DND-41 (cell line): ENCODE results near the gene DLG2.

Experiments used
- ATAC-seq: fragments of 200-7000 bp; cut with Tn5 transposase; 3 replicates; pipeline ENCODE4 v1.9.1; 2021; ENCODE audit warnings: low read depth; ENCODE audit not compliant: insufficient read depth
- DNase-seq: peaks from one replicate; pipeline ENCODE4 v3.0.0-alpha.2; 2020
- H2AFZ ChIP-seq: 2 replicates; pipeline ENCODE4 v1.6.0; 2012; ENCODE audit warnings: low read depth, low read length
- H3K27ac ChIP-seq: 2 replicates; pipeline ENCODE4 v1.5.1; 2012; ENCODE audit warnings: low read length, inconsistent platforms
- H3K27me3 ChIP-seq: fragments of 200-600 bp; sonication (generic); 2 replicates; pipeline ENCODE4 v1.6.0; 2012; ENCODE audit warnings: low read length, mild to moderate bottlenecking, inconsistent platforms; ENCODE audit not compliant: insufficient read depth, poor library complexity
- H3K36me3 ChIP-seq: 2 replicates; pipeline ENCODE4 v1.5.1; 2012; ENCODE audit warnings: low read length, inconsistent platforms; ENCODE audit not compliant: insufficient read depth
- H3K4me1 ChIP-seq: 2 replicates; pipeline ENCODE4 v1.5.1; 2012; ENCODE audit warnings: mild to moderate bottlenecking, low read length; ENCODE audit not compliant: insufficient read depth
- H3K4me2 ChIP-seq: 2 replicates; pipeline ENCODE4 v1.6.0; 2012; ENCODE audit warnings: mild to moderate bottlenecking, moderate library complexity, low read length, inconsistent platforms; ENCODE audit not compliant: insufficient read depth
- H3K4me3 ChIP-seq, 2 experiments: fragments of 200-600 bp in 1 of 2; shearing (Covaris generic) in 1 of 2; 2 replicates each; pipeline ENCODE4 v1.5.1; 2012 to 2016; ENCODE audit warnings: inconsistent platforms in 2 of 2, low read length in 2 of 2, mild to moderate bottlenecking in 2 of 2, low read depth in 1 of 2, moderate library complexity in 1 of 2
- H3K79me2 ChIP-seq: 2 replicates; pipeline ENCODE4 v1.6.0; 2012; ENCODE audit warnings: low read length, inconsistent platforms; ENCODE audit not compliant: insufficient read depth
- H3K9ac ChIP-seq: 2 replicates; pipeline ENCODE4 v1.6.0; 2012; ENCODE audit warnings: low read depth, mild to moderate bottlenecking, inconsistent platforms, low read length, moderate library complexity
- H3K9me3 ChIP-seq: 2 replicates; pipeline ENCODE4 v1.5.1; 2012; ENCODE audit warnings: low read length, moderate library complexity, mild to moderate bottlenecking, inconsistent platforms; ENCODE audit not compliant: insufficient read depth, severe bottlenecking
- H4K20me1 ChIP-seq: 2 replicates; pipeline ENCODE4 v1.6.0; 2012; ENCODE audit warnings: low read length; ENCODE audit not compliant: insufficient read depth
- CTCF ChIP-seq: IDR thresholded peaks from 2 replicates; pipeline ENCODE4 v1.5.1; 2012; ENCODE audit warnings: borderline replicate concordance, low read length, moderate library complexity, mild to moderate bottlenecking; ENCODE audit not compliant: poor library complexity, severe bottlenecking; ENCODE audit errors: extremely low read depth
- EZH2 ChIP-seq: IDR thresholded peaks from 3 replicates; pipeline ENCODE4 v1.6.1; 2012; ENCODE audit warnings: borderline replicate concordance, low read depth, mild to moderate bottlenecking, moderate library complexity, low read length, inconsistent platforms; ENCODE audit not compliant: severe bottlenecking

Gene DLG2

GRCh38 chr11:84720706-84721402, 906.3 kb downstream of the DLG2 start:
- Histone ChIP-seq H3K4me1 (0 out of 2 replicates have a peak, but pooled peaks cover 3% of the 10 kb centered on the region), H3K36me3 (no peaks in the 10 kb centered on the region), H3K4me3 (no peak overlapping the region), H3K9ac (no peak overlapping the region), H3K27ac (no peak overlapping the region), H3K9me3 (no peaks in the 10 kb centered on the region), H4K20me1 (no peaks in the 10 kb centered on the region), H2AFZ (no peak overlapping the region), H3K27me3 (peaks cover 7% of the 10 kb centered on the region), H3K4me2 (no peak overlapping the region), H3K79me2 (no peaks in the 10 kb centered on the region)
- TF ChIP-seq EZH2: no peak
- no peak for TF ChIP-seq CTCF
- DNase-seq (no peak), ATAC-seq (no peak)

- H3K4me1 ChIP-seq: 0 out of 2 replicates have a peak, but pooled peaks cover 3% of the 10 kb centered on the region
- no peaks in the 10 kb centered on the region for H3K9me3 ChIP-seq
- no peaks in the 10 kb centered on the region for H4K20me1 ChIP-seq
- H3K4me2 ChIP-seq: no peak overlapping the region
- H3K79me2 ChIP-seq: no peaks in the 10 kb centered on the region
- no peak overlapping the region for H3K4me3 ChIP-seq
- H3K9ac ChIP-seq: no peak overlapping the region
- DNase-seq (no peak), ATAC-seq (no peak)
- H3K27me3 ChIP-seq: peaks cover 7% of the 10 kb centered on the region
- no peaks in the 10 kb centered on the region for H3K36me3 ChIP-seq
- no peak for TF ChIP-seq EZH2
- TF ChIP-seq CTCF: no peak
- no peak overlapping the region for H2AFZ ChIP-seq
- no peak overlapping the region for H3K27ac ChIP-seq
These were observed 907.1 kb downstream of the DLG2 start for GRCh38 chr11:84719935-84720577.

GRCh38 chr11:84714316-84714780, 912.8 kb downstream of the DLG2 start:
- Histone ChIP-seq H3K9ac (no peak overlapping the region), H3K9me3 (no peaks in the 10 kb centered on the region), H3K79me2 (no peaks in the 10 kb centered on the region), H3K27me3 (no peaks in the 10 kb centered on the region), H3K4me1 (peaks cover 6% of the 10 kb centered on the region; the same call in 1 of the 2 replicates), H2AFZ (peak overlapping the region; percentile 71), H3K4me2 (peak overlapping the region; percentile 62), H3K36me3 (no peaks in the 10 kb centered on the region), H3K4me3 (peak overlapping the region; percentile 20 to 59; a peak in 3 of 4 replicates), H4K20me1 (no peaks in the 10 kb centered on the region), H3K27ac (no peak overlapping the region)
- ATAC-seq (peak; percentile 100), DNase-seq (peak; percentile 86)
- TF ChIP-seq CTCF: peak; percentile 82
- no peak for TF ChIP-seq EZH2
